Heart right ventricle (tissue), 16 donors: ENCODE data around the gene KDM1A. TPM values are rescaled to one million over a fixed set of nuclear protein-coding genes. Genes with fewer than 3 reads are reported as not detected.
"Not testable (repeated sequence)": the region's sequence is repeated elsewhere in the genome, so short reads cannot be mapped to it uniquely, and the experiment has no call there.

ENCODE experiments used
- ATAC-seq, 8 donors: fragments of 200-7000 bp; cut with Tn5 transposase; one replicate each; pipeline ENCODE4 v1.9.1; 2020; ENCODE audit warnings: mild to moderate bottlenecking in 8 of 8, moderate library complexity in 8 of 8, moderate number of reproducible peaks in 1 of 8
- DNase-seq, 2 donors: peaks; one replicate each; pipeline ENCODE4 v3.0.0-alpha.2; 2020
- H3K27ac ChIP-seq, 10 donors: fragments of 200-600 bp; sonication (generic) in 2 of 10; one replicate each; pipeline versions ENCODE4 v1.5.0 to v1.8.0; 2020 to 2022; ENCODE audit warnings: mild to moderate bottlenecking in 3 of 10
- H3K27me3 ChIP-seq, 7 donors: fragments of 200-600 bp; one replicate each; pipeline ENCODE4 v1.8.0; 2021 to 2022; ENCODE audit warnings: mild to moderate bottlenecking in 2 of 7
- H3K36me3 ChIP-seq, 9 donors: fragments of 200-600 bp; sonication (generic) in 1 of 9; one replicate each; pipeline versions ENCODE4 v1.5.0 to v1.8.0; 2020 to 2022; ENCODE audit warnings: mild to moderate bottlenecking in 2 of 9
- H3K4me1 ChIP-seq, 9 donors: fragments of 200-600 bp; sonication (generic) in 1 of 9; one replicate each; pipeline versions ENCODE4 v1.5.0 to v1.8.0; 2020 to 2022; ENCODE audit warnings: mild to moderate bottlenecking in 4 of 9
- H3K4me3 ChIP-seq, 10 donors: fragments of 200-600 bp; sonication (generic) in 2 of 10; one replicate each; pipeline versions ENCODE4 v1.5.0 to v1.8.0; 2020 to 2022; ENCODE audit warnings: mild to moderate bottlenecking in 7 of 10, moderate library complexity in 2 of 10
- H3K9me3 ChIP-seq, 11 donors: fragments of 200-600 bp in 10 of 11; sonication (generic) in 2 of 11; one replicate each; pipeline versions ENCODE4 v1.5.0 to v1.8.0; 2013 to 2022; ENCODE audit warnings: mild to moderate bottlenecking in 2 of 11, control low read depth in 1 of 11, moderate library complexity in 1 of 11
- WGBS, 2 donors: extraction: QIAGEN DNeasy Blood & Tissue Kit; methylation state at CpG; one replicate each; pipeline ENCODE4 v1.1.7; 2013; ENCODE audit warnings: inconsistent platforms in 1 of 2; 5-methylcytosine and 5-hydroxymethylcytosine counted together
- intact Hi-C, 10 donors: fragments of 100-400 bp; cut with DNase I; formaldehyde crosslinking; loops; one replicate each; pipeline versions ENCODE4 v1.11.1 to v1.14.2; 2022
- polyA plus RNA-seq, 2 donors: library from polyadenylated mRNA; stranded (reverse); fragments of 200-250 nt; gene quantifications; one replicate each; pipeline ENCODE4 v1.2.3, GENCODE V29; 2013
- total RNA-seq, 10 donors: library from RNA; stranded (reverse); fragmentation: NEBNext Ultra II Directional in 3 of 10; extraction: Animal tissue kit (Norgen Biotek cat#: 25700) in 3 of 10; gene quantifications; one replicate each; pipeline versions ENCODE4 v1.2.1 to v1.2.4, GENCODE V29; 2021 to 2023
- TF ChIP-seq, protein P1 (sequence below), 9 donors: fragments of 200-600 bp; sonication (generic) in 2 of 9; IDR thresholded peaks; one replicate each; pipeline versions ENCODE4 v1.5.0 to v1.8.0; 2021 to 2022; ENCODE audit warnings: antibody characterized with exemption in 9 of 9, mild to moderate bottlenecking in 5 of 9, moderate library complexity in 1 of 9
- donor health status: Arrhythmogenic right ventricular cardiomyopathy.
- donor health status: ischemic (EF 13 %, LVEDD 7.1; RV severe dilation, severe dysfunction).
- donor health status: healthy with polysubstance abuse.
- donor health status: DM: no; HTN: yes; CAD: no.
- donor health status: DM: no; HTN: no; CAD: no.
- donor health status: ischemic (EF 25% LVEDD 6.9; RV normal size, moderate dysfunction).
- donor health status: ischemic (EF 25% LVEDD 5.7; RV mildly dilated, moderate dysfunction).
- donor health status: healthy.
- donor health status: DM: yes; HTN: yes; CAD: no.
- donor health status: Ischemic cardiomyopathy.
- donor health status: ischemic (EF 35%, LVEDD 5.7; RV mildly dilated, moderate dysfunction).
- donor health status: nonischemic (EF 11% LVEDD 7.7; RV severe dilation, severe dysfunction).
- donor health status: DM: yes; HTN: yes; CAD: no.
- donor health status: PGD.
- donor health status: ischemic (EF 29% LVEDD 5.4; RV normal size, mild dysfunction).
- donor health status: nonischemic (EF 23%, LVEDD 6.1; RV moderate dilation, normal function).

The KDM1A gene
- total and polyA plus RNA-seq, 12 donors = 12.4 to 35.0 (median 27.3) TPM

- intact Hi-C loops = no loop called here
- TF ChIP-seq, protein P1, sequence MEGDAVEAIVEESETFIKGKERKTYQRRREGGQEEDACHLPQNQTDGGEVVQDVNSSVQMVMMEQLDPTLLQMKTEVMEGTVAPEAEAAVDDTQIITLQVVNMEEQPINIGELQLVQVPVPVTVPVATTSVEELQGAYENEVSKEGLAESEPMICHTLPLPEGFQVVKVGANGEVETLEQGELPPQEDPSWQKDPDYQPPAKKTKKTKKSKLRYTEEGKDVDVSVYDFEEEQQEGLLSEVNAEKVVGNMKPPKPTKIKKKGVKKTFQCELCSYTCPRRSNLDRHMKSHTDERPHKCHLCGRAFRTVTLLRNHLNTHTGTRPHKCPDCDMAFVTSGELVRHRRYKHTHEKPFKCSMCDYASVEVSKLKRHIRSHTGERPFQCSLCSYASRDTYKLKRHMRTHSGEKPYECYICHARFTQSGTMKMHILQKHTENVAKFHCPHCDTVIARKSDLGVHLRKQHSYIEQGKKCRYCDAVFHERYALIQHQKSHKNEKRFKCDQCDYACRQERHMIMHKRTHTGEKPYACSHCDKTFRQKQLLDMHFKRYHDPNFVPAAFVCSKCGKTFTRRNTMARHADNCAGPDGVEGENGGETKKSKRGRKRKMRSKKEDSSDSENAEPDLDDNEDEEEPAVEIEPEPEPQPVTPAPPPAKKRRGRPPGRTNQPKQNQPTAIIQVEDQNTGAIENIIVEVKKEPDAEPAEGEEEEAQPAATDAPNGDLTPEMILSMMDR (IDR thresholded peaks at IDR 0.05) = no peak
These were observed 12.2 kb upstream of the KDM1A start for GRCh38 chr1:23007106-23007505.

GRCh38 chr1:23008901-23009300 is 10.4 kb upstream of the KDM1A start:
- TF ChIP-seq, protein P1 (IDR thresholded peaks at IDR 0.05) = no peak
- H3K4me3 ChIP-seq = no peak overlapping the region
- no peaks in the 10 kb centered on the region for H3K36me3 ChIP-seq
- ATAC-seq (no peak), DNase-seq (no peak)
- H3K9me3 ChIP-seq = no peaks in the 10 kb centered on the region
- H3K27me3 ChIP-seq = peaks cover 0 to 6% (median 0%) of the 10 kb centered on the region in 7 donors
- 81 to 83% methylated on average over 2 of the region's 2 CpGs for WGBS, 2 donors
- H3K4me1 ChIP-seq = no peaks in the 10 kb centered on the region
- intact Hi-C loops = no loop called here
- no peak overlapping the region for H3K27ac ChIP-seq

More at GRCh38 chr1:23007106-23007505, 12.2 kb upstream of the KDM1A start:
- Histone ChIP-seq H3K4me1 (no peaks in the 10 kb centered on the region), H3K9me3 (no peaks in the 10 kb centered on the region), H3K4me3 (no peak overlapping the region), H3K36me3 (no peaks in the 10 kb centered on the region), H3K27ac (no peak overlapping the region), H3K27me3 (peaks cover 0 to 6% (median 0%) of the 10 kb centered on the region in 7 donors)
- DNase-seq = no peak
- 83 to 87% methylated on average over 4 of the region's 4 CpGs for WGBS, 2 donors
- ATAC-seq = no peak

DNA sequence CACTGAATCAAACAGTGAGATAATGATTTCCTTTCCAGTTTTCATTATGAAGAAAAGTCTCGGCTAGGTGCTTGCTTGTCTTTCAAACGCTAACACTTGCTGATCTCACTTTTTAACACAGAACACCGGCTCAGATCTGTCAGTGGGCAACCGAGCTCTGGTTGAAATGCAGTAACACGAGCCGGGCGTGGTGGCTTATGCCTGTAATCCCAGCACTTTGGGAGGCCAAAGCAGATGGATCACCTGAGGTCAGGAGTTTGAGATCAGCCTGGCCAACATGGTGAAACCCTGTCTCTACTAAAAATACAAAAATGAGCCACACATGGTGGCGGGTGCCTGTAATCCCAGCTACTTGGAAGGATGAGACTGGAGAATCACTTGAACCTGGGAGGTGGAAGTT is 9.2 kb upstream of the KDM1A start:
- H3K36me3 ChIP-seq, H3K27ac ChIP-seq, H3K4me1 ChIP-seq, H3K4me3 ChIP-seq, ATAC-seq, DNase-seq, intact Hi-C loops, H3K9me3 ChIP-seq, H3K27me3 ChIP-seq: not testable (repeated sequence)
- WGBS, 2 donors = 88 to 91% methylated on average over 8 of the region's 8 CpGs

DNA sequence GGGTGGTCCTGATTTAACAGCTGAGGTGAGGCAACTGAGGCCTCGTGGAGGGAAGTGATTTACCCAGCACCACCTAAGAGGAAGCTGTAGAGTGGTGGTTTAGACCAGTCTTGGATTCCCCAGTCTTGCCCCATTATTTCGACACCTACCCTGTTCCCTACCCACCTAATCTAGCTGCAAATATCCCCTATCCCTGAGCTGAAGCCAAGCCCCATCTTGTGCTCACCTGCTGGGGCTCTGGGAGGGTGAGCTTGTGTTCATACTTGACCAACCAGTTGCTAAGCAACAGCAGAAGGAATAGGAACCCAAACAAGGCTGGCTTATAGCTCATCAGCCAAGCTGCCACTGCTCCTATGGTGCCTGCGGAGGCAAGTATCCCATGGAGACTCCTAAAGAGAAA is 5.6 kb upstream of the KDM1A start:
- no peak for ATAC-seq
- Histone ChIP-seq H3K27me3 (no peaks in the 10 kb centered on the region), H3K36me3 (no peaks in the 10 kb centered on the region), H3K9me3 (no peaks in the 10 kb centered on the region), H3K4me3 (no peak overlapping the region), H3K27ac (no peak overlapping the region), H3K4me1 (peaks cover 0 to 5% (median 0%) of the 10 kb centered on the region in 9 donors)
- 80 to 82% methylated on average over 3 of the region's 3 CpGs for WGBS, 2 donors
- DNase-seq = no peak
- TF ChIP-seq, protein P1 (IDR thresholded peaks at IDR 0.05) = no peak
- intact Hi-C loops = no loop called here

GRCh38 chr1:23018661-23019093 is 591 bp upstream of the KDM1A start:
- Histone ChIP-seq H3K4me1 (peaks cover 0 to 23% (median 13%) of the 10 kb centered on the region in 9 donors), H3K9me3 (peaks cover 0 to 16% (median 5%) of the 10 kb centered on the region in 11 donors), H3K27ac (peak overlapping the region; percentile 77 to 94 (median 86)), H3K36me3 (no peaks in the 10 kb centered on the region), H3K4me3 (peak overlapping the region; percentile 41 to 100 (median 93)), H3K27me3 (no peaks in the 10 kb centered on the region)
- WGBS, 2 donors = 32 to 37% methylated on average over 10 of the region's 10 CpGs
- DNase-seq (no peak), ATAC-seq (peak in 4 of 8 donors; percentile 1 to 10 (median 2))
- TF ChIP-seq, protein P1 (IDR thresholded peaks at IDR 0.05) = no peak
- intact Hi-C loops = no loop called here
